Ecto neural progenitor cell (in vitro differentiated cells): ENCODE measurements around the gene HS6ST2.

Experiments used
- DNase-seq: peaks from one replicate; pipeline ENCODE4 v3.0.0-alpha.2; 2018; ENCODE audit warnings: low spot score

Gene HS6ST2

GRCh38 chrX:132673331-132673730 is 285.1 kb downstream of the HS6ST2 start:
- DNase-seq = no peak

- DNase-seq = no peak
Measured at GRCh38 chrX:132671229-132671641, 287.2 kb downstream of the HS6ST2 start.

- DNase-seq = no peak
Measured at GRCh38 chrX:132669142-132669541, 289.3 kb downstream of the HS6ST2 start.

- no peak for DNase-seq
Measured at GRCh38 chrX:132668178-132668577, 290.3 kb downstream of the HS6ST2 start.

GRCh38 chrX:132665676-132666075 is 292.8 kb downstream of the HS6ST2 start:
- no peak for DNase-seq

- DNase-seq = no peak
Measured at GRCh38 chrX:132664273-132664672, 294.2 kb downstream of the HS6ST2 start.

GRCh38 chrX:132662844-132663243 is 295.6 kb downstream of the HS6ST2 start:
- no peak for DNase-seq

- DNase-seq = no peak
Measured at GRCh38 chrX:132657876-132658275, 300.6 kb downstream of the HS6ST2 start.

- no peak for DNase-seq
Measured at GRCh38 chrX:132652871-132653270, 305.6 kb downstream of the HS6ST2 start.

GRCh38 chrX:132651421-132652086 is 306.9 kb downstream of the HS6ST2 start:
- DNase-seq = no peak

- no peak for DNase-seq
Measured at GRCh38 chrX:132648895-132649294, 309.5 kb downstream of the HS6ST2 start.

- DNase-seq = no peak
Measured at GRCh38 chrX:132639446-132639845, 319.0 kb downstream of the HS6ST2 start.

GRCh38 chrX:132638313-132638712 is 320.1 kb downstream of the HS6ST2 start:
- DNase-seq = no peak

- DNase-seq = no peak
Measured at GRCh38 chrX:132636080-132636479, 322.3 kb downstream of the HS6ST2 start.

- no peak for DNase-seq
Measured at GRCh38 chrX:132634521-132634920, 323.9 kb downstream of the HS6ST2 start.

- no peak for DNase-seq
Measured at GRCh38 chrX:132631579-132632232, 326.7 kb downstream of the HS6ST2 start.

GRCh38 chrX:132624466-132624865 is 334.0 kb downstream of the HS6ST2 start:
- no peak for DNase-seq

GRCh38 chrX:132623942-132624341 is 334.5 kb downstream of the HS6ST2 start:
- DNase-seq = no peak

- DNase-seq = no peak
Measured at GRCh38 chrX:132623300-132623699, 335.1 kb downstream of the HS6ST2 start.

GRCh38 chrX:132622130-132622529 is 336.3 kb downstream of the HS6ST2 start:
- DNase-seq = no peak

- no peak for DNase-seq
Measured at GRCh38 chrX:132618810-132619209, 339.6 kb downstream of the HS6ST2 start.

- peak; percentile 62 for DNase-seq
Measured at GRCh38 chrX:132615391-132616131, 342.9 kb downstream of the HS6ST2 start.

GRCh38 chrX:132614297-132614696 is 344.1 kb downstream of the HS6ST2 start:
- no peak for DNase-seq
